Smooth muscle cell (in vitro differentiated cells): ENCODE measurements around the gene TIGD6. TPM values are rescaled to one million over a fixed set of nuclear protein-coding genes. Genes with fewer than 3 reads are reported as not detected.

Experiments used
- DNase-seq: peaks from one replicate; lab custom pipeline; 2025; ENCODE audit not compliant: unreplicated experiment; lab: John Stamatoyannopoulos, UW
- H2AFZ ChIP-seq: fragments of 200-600 bp; sonication (generic); 2 replicates; pipeline ENCODE4 v1.6.0; 2016; ENCODE audit warnings: antibody characterized with exemption, low read depth, mild to moderate bottlenecking
- H3F3A ChIP-seq: fragments of 200-600 bp; sonication (generic); 2 replicates; pipeline ENCODE4 v1.6.0; 2017; ENCODE audit warnings: antibody characterized with exemption, low read depth
- H3K27ac ChIP-seq: fragments of 200-600 bp; sonication (generic); 2 replicates; pipeline ENCODE4 v1.5.1; 2016; ENCODE audit warnings: low read depth, mild to moderate bottlenecking
- H3K27me3 ChIP-seq: fragments of 200-600 bp; sonication (generic); 2 replicates; pipeline ENCODE4 v1.6.1; 2016; ENCODE audit warnings: low read depth, mild to moderate bottlenecking
- H3K36me3 ChIP-seq: fragments of 200-600 bp; sonication (generic); 2 replicates; pipeline ENCODE4 v1.5.1; 2016; ENCODE audit warnings: low read depth
- H3K4me1 ChIP-seq: fragments of 200-600 bp; sonication (generic); 2 replicates; pipeline ENCODE4 v1.5.1; 2016; ENCODE audit warnings: low read depth
- H3K4me2 ChIP-seq: fragments of 200-600 bp; sonication (generic); 2 replicates; pipeline ENCODE4 v1.6.0; 2016; ENCODE audit warnings: mild to moderate bottlenecking
- H3K4me3 ChIP-seq: fragments of 200-600 bp; sonication (generic); 2 replicates; pipeline ENCODE4 v1.5.1; 2016; ENCODE audit warnings: mild to moderate bottlenecking
- H3K79me2 ChIP-seq: fragments of 200-600 bp; sonication (generic); 2 replicates; pipeline ENCODE4 v1.6.0; 2016; ENCODE audit warnings: low read depth, mild to moderate bottlenecking
- H3K9ac ChIP-seq: fragments of 200-600 bp; sonication (generic); 2 replicates; pipeline ENCODE4 v1.6.0; 2016; ENCODE audit warnings: low read depth
- H3K9me3 ChIP-seq: fragments of 200-600 bp; sonication (generic); replicated peaks from 2 replicates; pipeline ENCODE4 v1.5.1; 2016; ENCODE audit warnings: low read depth
- H4K20me1 ChIP-seq: fragments of 200-600 bp; sonication (generic); 2 replicates; pipeline ENCODE4 v1.6.0; 2016; ENCODE audit warnings: low read depth
- WGBS: methylation state at CpG from one replicate; pipeline ENCODE4 v1.1.7; 2016; ENCODE audit warnings: low lambda C conversion rate; 5-methylcytosine and 5-hydroxymethylcytosine counted together
- polyA plus RNA-seq: library from polyadenylated mRNA; unstranded; fragments of >200 nt; fragmentation: Nextera tagmentation; extraction: Ambion mirVana; gene quantifications from 2 replicates; pipeline ENCODE4 v1.2.1, GENCODE V29; 2016
- total RNA-seq: library from RNA; depleted of rRNA; stranded (reverse); fragments of >200 nt; gene quantifications from 2 replicates; pipeline ENCODE4 v1.2.3, GENCODE V29; 2014
- TF ChIP-seq, protein P1 (sequence below): fragments of 200-600 bp; sonication (generic); IDR thresholded peaks from 2 replicates; pipeline ENCODE4 v1.5.1; 2017; ENCODE audit warnings: borderline replicate concordance, mild to moderate bottlenecking, antibody characterized with exemption; ENCODE audit not compliant: insufficient read depth, poor library complexity, severe bottlenecking

Gene TIGD6
- total and polyA plus RNA-seq, 2 experiments from 2014 or later = 3.6 to 5.1 TPM

DNA sequence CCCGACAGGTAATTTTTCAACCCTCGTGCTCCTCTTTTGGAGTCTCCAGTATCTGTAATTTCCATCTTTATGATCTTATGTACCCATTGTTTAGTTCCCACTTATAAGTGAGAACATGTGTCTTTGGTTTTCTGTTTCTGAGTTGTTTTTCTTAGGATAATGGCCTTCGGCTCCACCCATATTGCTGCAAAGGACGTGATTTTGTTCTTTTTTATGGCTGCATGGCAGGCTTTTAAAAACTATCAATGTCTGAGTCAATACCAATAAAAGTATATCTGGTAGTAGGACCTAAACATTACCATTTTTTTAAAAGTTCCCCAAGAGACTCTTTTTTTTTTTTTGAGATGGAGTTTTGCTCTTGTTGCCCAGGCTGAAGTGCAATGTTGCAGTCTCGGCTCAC lies 43.8 kb downstream of the TIGD6 start:
- Histone ChIP-seq H2AFZ (no peak overlapping the region), H3K9ac (no peak overlapping the region), H3K4me2 (no peak overlapping the region), H3K36me3 (no peaks in the 10 kb centered on the region), H3F3A (peaks cover 7% of the 10 kb centered on the region), H4K20me1 (no peaks in the 10 kb centered on the region), H3K9me3 (no peaks in the 10 kb centered on the region), H3K4me1 (peaks cover 12% of the 10 kb centered on the region), H3K27me3 (no peaks in the 10 kb centered on the region), H3K27ac (no peak overlapping the region), H3K79me2 (no peaks in the 10 kb centered on the region), H3K4me3 (no peak overlapping the region)
- TF ChIP-seq, protein P1, sequence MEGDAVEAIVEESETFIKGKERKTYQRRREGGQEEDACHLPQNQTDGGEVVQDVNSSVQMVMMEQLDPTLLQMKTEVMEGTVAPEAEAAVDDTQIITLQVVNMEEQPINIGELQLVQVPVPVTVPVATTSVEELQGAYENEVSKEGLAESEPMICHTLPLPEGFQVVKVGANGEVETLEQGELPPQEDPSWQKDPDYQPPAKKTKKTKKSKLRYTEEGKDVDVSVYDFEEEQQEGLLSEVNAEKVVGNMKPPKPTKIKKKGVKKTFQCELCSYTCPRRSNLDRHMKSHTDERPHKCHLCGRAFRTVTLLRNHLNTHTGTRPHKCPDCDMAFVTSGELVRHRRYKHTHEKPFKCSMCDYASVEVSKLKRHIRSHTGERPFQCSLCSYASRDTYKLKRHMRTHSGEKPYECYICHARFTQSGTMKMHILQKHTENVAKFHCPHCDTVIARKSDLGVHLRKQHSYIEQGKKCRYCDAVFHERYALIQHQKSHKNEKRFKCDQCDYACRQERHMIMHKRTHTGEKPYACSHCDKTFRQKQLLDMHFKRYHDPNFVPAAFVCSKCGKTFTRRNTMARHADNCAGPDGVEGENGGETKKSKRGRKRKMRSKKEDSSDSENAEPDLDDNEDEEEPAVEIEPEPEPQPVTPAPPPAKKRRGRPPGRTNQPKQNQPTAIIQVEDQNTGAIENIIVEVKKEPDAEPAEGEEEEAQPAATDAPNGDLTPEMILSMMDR = no peak
- 49% methylated on average over 5 of the region's 5 CpGs for WGBS
- DNase-seq = no peak

DNA sequence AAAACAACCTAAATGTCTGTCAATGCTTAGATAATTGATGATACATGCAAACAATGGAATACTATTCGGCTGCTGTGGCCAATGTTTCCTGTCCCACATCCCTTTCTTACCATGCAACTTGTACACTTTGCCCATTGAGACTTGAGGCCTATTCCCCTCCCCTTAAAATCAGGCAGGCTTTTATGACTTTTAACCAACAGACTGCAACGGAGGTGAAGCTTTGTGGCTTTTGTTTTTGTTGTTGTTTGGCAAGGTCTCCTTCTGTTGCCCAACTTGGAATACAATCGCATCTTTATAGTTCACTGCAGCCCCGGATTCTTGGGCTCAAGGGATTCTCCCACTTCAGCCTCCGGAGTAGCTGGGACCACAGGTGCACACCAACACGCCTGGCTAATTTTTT lies 45.7 kb downstream of the TIGD6 start:
- H3K4me3 ChIP-seq = no peak overlapping the region
- H3K36me3 ChIP-seq = no peaks in the 10 kb centered on the region
- TF ChIP-seq, protein P1 = no peak
- DNase-seq = no peak
- H3K4me1 ChIP-seq = peaks cover 3% of the 10 kb centered on the region
- H3K9me3 ChIP-seq = no peaks in the 10 kb centered on the region
- no peak overlapping the region for H3K27ac ChIP-seq
- H3K79me2 ChIP-seq = no peaks in the 10 kb centered on the region
- peaks cover 2% of the 10 kb centered on the region for H3F3A ChIP-seq
- 94% methylated on average over 6 of the region's 6 CpGs for WGBS
- no peak overlapping the region for H3K4me2 ChIP-seq
- no peaks in the 10 kb centered on the region for H3K27me3 ChIP-seq
- no peak overlapping the region for H3K9ac ChIP-seq
- no peak overlapping the region for H2AFZ ChIP-seq
- no peaks in the 10 kb centered on the region for H4K20me1 ChIP-seq

DNA sequence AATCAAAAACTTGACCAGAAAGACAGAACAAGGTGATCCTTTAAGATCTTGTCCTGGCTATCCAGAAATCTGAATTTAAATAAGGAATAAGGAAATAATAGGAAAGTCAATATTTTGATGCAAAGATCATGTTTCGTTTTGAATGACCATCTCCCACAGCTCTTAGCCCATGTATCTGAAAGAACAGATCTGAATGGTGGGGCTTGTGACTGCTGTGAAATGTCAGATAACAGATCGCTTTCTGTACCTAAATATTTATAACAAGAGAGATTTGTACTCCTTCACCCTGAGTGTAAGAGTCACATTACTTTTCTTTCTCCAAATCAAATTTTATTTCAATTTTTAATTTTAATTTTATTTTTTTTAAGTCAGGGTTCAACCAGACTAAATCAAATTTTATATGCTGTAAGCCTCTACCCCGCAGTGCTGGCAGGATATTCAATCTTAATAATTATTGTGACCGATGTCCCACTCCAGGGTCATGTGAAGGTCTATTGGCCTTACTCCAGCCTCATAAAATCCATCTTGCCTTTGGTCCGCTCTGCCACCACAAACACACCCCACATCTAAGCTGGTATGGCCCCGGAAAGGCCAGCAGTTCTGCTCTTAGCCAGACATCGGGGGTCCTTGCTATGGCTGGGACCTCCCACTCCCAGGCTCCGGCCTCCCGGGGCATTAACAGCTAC lies 46.9 kb downstream of the TIGD6 start:
- Histone ChIP-seq H4K20me1 (no peaks in the 10 kb centered on the region), H3F3A (no peaks in the 10 kb centered on the region), H3K4me3 (no peak overlapping the region), H3K9me3 (no peaks in the 10 kb centered on the region), H3K36me3 (no peaks in the 10 kb centered on the region), H3K9ac (no peak overlapping the region), H3K4me1 (no peaks in the 10 kb centered on the region), H3K79me2 (no peaks in the 10 kb centered on the region), H3K27ac (no peak overlapping the region), H2AFZ (no peak overlapping the region), H3K27me3 (no peaks in the 10 kb centered on the region), H3K4me2 (no peak overlapping the region)
- no peak for DNase-seq
- 89% methylated on average over 9 of the region's 9 CpGs for WGBS
- TF ChIP-seq, protein P1 = no peak
